ENCODE results near the gene DDX20.

The DDX20 gene

DNA sequence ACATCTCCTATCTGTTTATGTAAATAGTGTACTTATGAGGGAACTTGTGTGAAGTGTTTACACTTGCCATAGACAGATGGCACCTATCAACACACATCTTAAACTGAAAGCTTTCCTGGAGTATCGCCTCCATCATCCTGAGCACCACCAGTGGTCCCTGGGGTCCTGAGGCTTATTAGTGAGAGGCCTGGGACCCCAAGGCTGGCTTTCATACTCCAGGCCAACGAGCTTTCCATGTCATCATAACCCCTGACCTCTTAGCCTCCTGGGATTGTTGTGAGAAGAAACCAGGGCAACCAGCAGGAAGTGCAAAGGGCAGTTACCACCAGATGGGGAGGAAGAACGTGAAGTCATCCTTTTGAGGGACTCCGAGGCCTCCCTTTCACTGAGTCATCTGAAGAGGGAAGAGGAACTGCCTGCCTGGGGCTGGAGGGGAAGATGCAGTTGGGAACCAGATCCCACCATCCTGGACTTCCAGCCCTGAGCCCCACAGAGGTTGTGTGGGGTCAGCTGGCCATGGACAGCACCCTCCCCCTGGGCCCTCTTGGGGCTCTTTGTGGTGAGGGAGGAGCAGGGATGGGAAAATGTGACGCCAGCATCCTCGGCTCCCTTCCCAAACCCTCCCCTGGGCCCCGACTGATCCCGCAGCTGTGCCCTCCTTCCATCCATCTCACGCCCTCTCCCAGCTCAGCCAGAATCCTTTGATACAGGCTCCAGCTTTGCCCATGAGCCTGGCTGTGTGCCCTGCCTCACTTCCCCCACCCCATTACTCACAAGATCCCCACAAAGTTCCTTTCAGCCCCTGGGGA lies 22.3 kb upstream of the DDX20 start:
- TF ChIP-seq SUZ12 (IDR thresholded peaks at IDR 0.05; ENCODE audit: extremely low read depth, insufficient read depth, insufficient read length) (no peak), ZNF274 (IDR thresholded peaks at IDR 0.05; ENCODE audit: low read depth, low read length) (no peak)
- H3K9ac ChIP-seq (ENCODE audit: insufficient read length, low read depth), result no peak overlapping the region
- H3K27me3 ChIP-seq (ENCODE audit: insufficient read depth, insufficient read length), result peaks cover 17% of the 10 kb centered on the region
- peaks cover 31% of the 10 kb centered on the region for H3K4me1 ChIP-seq (ENCODE audit: insufficient read depth, insufficient read length)
- H3K9me3 ChIP-seq (ENCODE audit: insufficient read depth, low read length), result no peaks in the 10 kb centered on the region
- no peak for DNase-seq (ENCODE audit: low read depth, low spot score)
- no peak overlapping the region for H3K4me3 ChIP-seq (ENCODE audit: insufficient read length, low read depth)
- H3K36me3 ChIP-seq (ENCODE audit: insufficient read depth, insufficient read length, low read length), result peaks cover 12% of the 10 kb centered on the region

DNA sequence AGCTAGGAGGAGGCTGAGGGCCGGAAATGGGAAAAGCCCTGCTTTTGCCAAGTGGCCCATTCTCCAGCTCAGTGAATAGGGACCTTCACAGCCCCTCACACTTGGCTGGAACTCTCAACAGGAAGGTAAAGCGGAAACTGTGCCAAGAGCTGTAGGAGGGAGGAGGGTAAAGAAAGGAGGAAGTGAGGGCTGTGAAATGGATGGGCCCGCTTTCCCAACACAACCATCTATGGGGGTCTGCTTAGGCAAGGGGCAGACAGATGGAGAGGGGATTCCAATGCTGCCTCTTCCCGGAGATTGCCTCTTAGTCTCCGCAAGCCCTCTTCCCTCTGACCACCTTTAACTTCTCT lies 21.7 kb upstream of the DDX20 start:
- DNase-seq (ENCODE audit: low read depth, low spot score), result no peak
- Histone ChIP-seq H3K4me3 (ENCODE audit: insufficient read length, low read depth) (no peak overlapping the region), H3K9me3 (ENCODE audit: insufficient read depth, low read length) (no peaks in the 10 kb centered on the region), H3K9ac (ENCODE audit: insufficient read length, low read depth) (no peak overlapping the region), H3K4me1 (ENCODE audit: insufficient read depth, insufficient read length) (peaks cover 31% of the 10 kb centered on the region), H3K36me3 (ENCODE audit: insufficient read depth, insufficient read length, low read length) (peaks cover 12% of the 10 kb centered on the region), H3K27me3 (ENCODE audit: insufficient read depth, insufficient read length) (peaks cover 17% of the 10 kb centered on the region)
- TF ChIP-seq SUZ12 (IDR thresholded peaks at IDR 0.05; ENCODE audit: extremely low read depth, insufficient read depth, insufficient read length), result no peak
- no peak for TF ChIP-seq YY1 (IDR thresholded peaks at IDR 0.05; ENCODE audit: insufficient read depth, insufficient read length)
- TF ChIP-seq ZNF274 (IDR thresholded peaks at IDR 0.05; ENCODE audit: low read depth, low read length), result no peak

GRCh38 chr1:111734426-111734825 lies 21.3 kb upstream of the DDX20 start:
- DNase-seq (ENCODE audit: low read depth, low spot score), result no peak
- TF ChIP-seq ZNF274 (IDR thresholded peaks at IDR 0.05; ENCODE audit: low read depth, low read length) (no peak), YY1 (IDR thresholded peaks at IDR 0.05; ENCODE audit: insufficient read depth, insufficient read length) (no peak), SUZ12 (IDR thresholded peaks at IDR 0.05; ENCODE audit: extremely low read depth, insufficient read depth, insufficient read length) (no peak)
- Histone ChIP-seq H3K36me3 (ENCODE audit: insufficient read depth, insufficient read length, low read length) (peaks cover 12% of the 10 kb centered on the region), H3K9ac (ENCODE audit: insufficient read length, low read depth) (no peak overlapping the region), H3K27me3 (ENCODE audit: insufficient read depth, insufficient read length) (peaks cover 17% of the 10 kb centered on the region), H3K4me3 (ENCODE audit: insufficient read length, low read depth) (no peak overlapping the region), H3K4me1 (ENCODE audit: insufficient read depth, insufficient read length) (peaks cover 31% of the 10 kb centered on the region), H3K9me3 (ENCODE audit: insufficient read depth, low read length) (no peaks in the 10 kb centered on the region)

DNA sequence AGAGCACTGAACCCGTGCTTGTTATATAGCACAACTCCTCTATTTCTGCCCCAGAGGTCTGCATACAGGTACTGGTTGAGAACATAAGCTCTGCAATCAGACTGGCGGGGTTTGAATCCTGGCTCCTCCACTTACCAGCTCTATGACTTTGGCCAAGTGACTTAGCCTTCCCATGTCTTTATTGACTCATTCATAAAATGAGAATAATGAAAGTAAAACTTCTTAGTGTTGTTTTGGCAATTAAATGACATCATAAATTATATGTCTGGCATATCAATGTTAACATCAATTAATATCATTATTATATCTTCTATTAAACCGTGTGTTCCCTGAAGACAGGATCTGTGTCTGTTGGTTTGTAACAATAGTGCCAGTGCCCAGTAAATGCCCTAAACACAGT lies 20.8 kb upstream of the DDX20 start:
- no peak for DNase-seq (ENCODE audit: low read depth, low spot score)
- no peak for TF ChIP-seq YY1 (IDR thresholded peaks at IDR 0.05; ENCODE audit: insufficient read depth, insufficient read length)
- no peak for TF ChIP-seq SUZ12 (IDR thresholded peaks at IDR 0.05; ENCODE audit: extremely low read depth, insufficient read depth, insufficient read length)
- TF ChIP-seq ZNF274 (IDR thresholded peaks at IDR 0.05; ENCODE audit: low read depth, low read length), result no peak
- no peak overlapping the region for H3K4me3 ChIP-seq (ENCODE audit: insufficient read length, low read depth)
- no peak overlapping the region for H3K9ac ChIP-seq (ENCODE audit: insufficient read length, low read depth)
- H3K9me3 ChIP-seq (ENCODE audit: insufficient read depth, low read length), result no peaks in the 10 kb centered on the region
- H3K4me1 ChIP-seq (ENCODE audit: insufficient read depth, insufficient read length), result peaks cover 28% of the 10 kb centered on the region
- H3K36me3 ChIP-seq (ENCODE audit: insufficient read depth, insufficient read length, low read length), result peaks cover 12% of the 10 kb centered on the region
- H3K27me3 ChIP-seq (ENCODE audit: insufficient read depth, insufficient read length), result peaks cover 17% of the 10 kb centered on the region

GRCh38 chr1:111735321-111735720 lies 20.4 kb upstream of the DDX20 start:
- Histone ChIP-seq H3K9me3 (ENCODE audit: insufficient read depth, low read length) (no peaks in the 10 kb centered on the region), H3K9ac (ENCODE audit: insufficient read length, low read depth) (no peak overlapping the region), H3K27me3 (ENCODE audit: insufficient read depth, insufficient read length) (peaks cover 17% of the 10 kb centered on the region), H3K4me3 (ENCODE audit: insufficient read length, low read depth) (no peak overlapping the region), H3K36me3 (ENCODE audit: insufficient read depth, insufficient read length, low read length) (peaks cover 12% of the 10 kb centered on the region), H3K4me1 (ENCODE audit: insufficient read depth, insufficient read length) (peaks cover 28% of the 10 kb centered on the region)
- DNase-seq (ENCODE audit: low read depth, low spot score), result no peak
- TF ChIP-seq ZNF274 (IDR thresholded peaks at IDR 0.05; ENCODE audit: low read depth, low read length) (no peak), YY1 (IDR thresholded peaks at IDR 0.05; ENCODE audit: insufficient read depth, insufficient read length) (no peak), SUZ12 (IDR thresholded peaks at IDR 0.05; ENCODE audit: extremely low read depth, insufficient read depth, insufficient read length) (no peak)

DNA sequence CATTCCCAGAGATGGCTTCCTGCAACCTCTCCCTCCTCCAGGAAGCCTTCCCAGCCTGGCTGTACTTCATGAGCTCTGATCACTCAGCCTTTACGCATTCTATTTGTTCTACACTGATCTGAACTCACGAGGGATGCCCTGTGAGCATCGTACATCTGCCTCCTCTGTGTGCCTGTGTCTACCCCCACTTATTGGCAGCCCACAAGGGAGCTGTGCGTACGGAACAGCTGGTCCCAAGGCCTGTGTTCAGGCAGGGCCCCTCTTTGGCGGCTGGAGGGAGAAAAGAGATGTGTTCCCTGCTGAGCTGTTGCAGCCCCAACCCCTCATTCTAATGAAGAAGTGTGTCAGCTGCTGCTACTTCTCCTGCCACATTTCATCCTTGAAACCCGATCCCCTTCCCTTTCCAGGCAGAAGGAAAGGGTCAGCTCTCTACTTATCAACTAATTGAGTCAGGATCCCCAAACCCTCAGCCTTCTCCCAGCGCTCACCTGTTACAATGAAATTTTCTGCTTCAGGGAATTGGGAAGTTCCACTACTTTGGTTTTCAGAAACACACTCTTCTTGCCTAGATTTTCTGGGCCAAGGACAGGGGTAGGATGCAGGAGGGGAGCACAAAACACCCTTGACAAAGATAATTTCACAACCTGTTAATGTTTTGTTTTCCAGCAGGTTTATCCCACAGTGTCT lies 19.7 kb upstream of the DDX20 start:
- no peak for DNase-seq (ENCODE audit: low read depth, low spot score)
- Histone ChIP-seq H3K9me3 (ENCODE audit: insufficient read depth, low read length) (no peaks in the 10 kb centered on the region), H3K9ac (ENCODE audit: insufficient read length, low read depth) (peak overlapping the region; percentile 37), H3K27me3 (ENCODE audit: insufficient read depth, insufficient read length) (peaks cover 17% of the 10 kb centered on the region), H3K4me1 (ENCODE audit: insufficient read depth, insufficient read length) (peaks cover 25% of the 10 kb centered on the region), H3K36me3 (ENCODE audit: insufficient read depth, insufficient read length, low read length) (peaks cover 9% of the 10 kb centered on the region), H3K4me3 (ENCODE audit: insufficient read length, low read depth) (no peak overlapping the region)
- no peak for TF ChIP-seq SUZ12 (IDR thresholded peaks at IDR 0.05; ENCODE audit: extremely low read depth, insufficient read depth, insufficient read length)
- TF ChIP-seq YY1 (IDR thresholded peaks at IDR 0.05; ENCODE audit: insufficient read depth, insufficient read length), result no peak
- no peak for TF ChIP-seq ZNF274 (IDR thresholded peaks at IDR 0.05; ENCODE audit: low read depth, low read length)

DNA sequence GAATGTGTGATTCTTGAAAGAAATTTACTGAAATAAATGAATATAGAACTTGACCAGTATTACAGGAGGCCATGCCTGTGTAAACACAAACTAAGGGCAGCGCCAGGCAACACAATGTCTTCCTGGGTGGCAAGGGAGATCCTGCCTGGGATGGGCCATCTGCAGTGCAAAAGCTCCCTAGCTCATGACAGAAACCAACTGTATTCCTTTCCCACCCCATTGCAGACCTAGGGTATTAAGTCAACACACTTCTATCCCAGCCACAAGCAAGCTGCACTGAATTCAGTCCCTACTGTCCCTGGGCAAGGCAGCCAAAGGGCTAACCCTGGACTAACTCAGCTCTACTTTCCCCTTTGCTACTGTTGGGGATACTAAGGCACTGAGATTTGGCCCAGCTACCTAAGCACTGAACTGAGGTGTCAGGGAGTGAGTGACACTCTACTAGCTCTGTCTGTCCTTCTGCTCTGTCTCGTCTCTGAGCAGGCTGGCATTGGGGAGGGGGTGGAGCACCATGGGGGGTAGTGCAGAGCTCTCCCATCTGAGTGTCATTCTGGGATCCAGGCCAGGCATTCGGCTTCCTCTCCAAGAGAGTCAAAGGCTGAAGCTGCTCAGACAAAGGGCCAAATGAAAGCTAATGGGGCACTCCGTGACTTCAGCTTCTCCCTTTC lies 19.0 kb upstream of the DDX20 start:
- Histone ChIP-seq H3K9me3 (ENCODE audit: insufficient read depth, low read length) (no peaks in the 10 kb centered on the region), H3K27me3 (ENCODE audit: insufficient read depth, insufficient read length) (peaks cover 23% of the 10 kb centered on the region), H3K4me3 (ENCODE audit: insufficient read length, low read depth) (no peak overlapping the region), H3K4me1 (ENCODE audit: insufficient read depth, insufficient read length) (peaks cover 25% of the 10 kb centered on the region), H3K9ac (ENCODE audit: insufficient read length, low read depth) (no peak overlapping the region), H3K36me3 (ENCODE audit: insufficient read depth, insufficient read length, low read length) (peaks cover 6% of the 10 kb centered on the region)
- no peak for TF ChIP-seq YY1 (IDR thresholded peaks at IDR 0.05; ENCODE audit: insufficient read depth, insufficient read length)
- TF ChIP-seq ZNF274 (IDR thresholded peaks at IDR 0.05; ENCODE audit: low read depth, low read length), result no peak
- TF ChIP-seq SUZ12 (IDR thresholded peaks at IDR 0.05; ENCODE audit: extremely low read depth, insufficient read depth, insufficient read length), result no peak
- no peak for DNase-seq (ENCODE audit: low read depth, low spot score)

All from NT2/D1 (cell line).